ENCODE results near the gene RPTOR. TPM values are rescaled to one million over a fixed set of nuclear protein-coding genes. Genes with fewer than 3 reads are reported as not detected.

RPTOR gene
- total RNA-seq, 3 donors from 2014 or later (not counting 1 experiment from before 2014, with no cell fraction given) = 49.2 to 63.6 (median 55.4) TPM

DNA sequence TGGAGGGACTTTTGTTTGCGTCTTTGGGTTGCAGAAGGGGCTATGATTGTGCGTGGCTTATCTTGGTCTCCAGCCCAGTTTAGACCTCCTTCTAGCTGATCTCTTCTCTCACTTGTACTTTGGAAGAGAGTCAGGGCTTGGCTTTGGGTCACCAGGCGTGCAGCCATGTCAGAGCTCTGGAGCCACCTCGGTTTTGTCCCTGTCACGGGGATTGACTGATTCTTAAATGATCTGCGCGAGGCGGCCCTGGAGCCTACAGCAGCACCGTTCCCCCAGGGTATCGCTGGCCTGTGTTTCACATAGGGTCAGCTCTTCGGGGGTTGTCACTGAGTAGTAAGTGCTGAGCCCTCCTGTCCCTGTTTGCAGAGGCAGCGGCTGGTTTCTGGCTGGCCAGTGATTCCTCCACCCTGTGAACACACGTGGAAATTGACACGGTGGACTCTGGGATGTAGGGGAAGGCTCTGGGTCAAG, 237.2 kb downstream of the RPTOR start:
- H3K27me3 Mint-ChIP-seq (ENCODE audit: low read depth in 2 of 2) = no peaks in the 10 kb centered on the region
- H3K4me3 Mint-ChIP-seq = no peak overlapping the region
- Histone ChIP-seq H3K27ac (ENCODE audit: low read length) (no peak overlapping the region), H3K27me3 (ENCODE audit: control insufficient read depth, insufficient read depth, low read length) (no peaks in the 10 kb centered on the region), H3K4me1 (ENCODE audit: control insufficient read depth, insufficient read depth, low read length) (peaks cover 41% of the 10 kb centered on the region), H3K9me3 (ENCODE audit: control insufficient read depth, insufficient read depth, low read length) (no peaks in the 10 kb centered on the region), H3K4me3 (ENCODE audit: low read length) (no peak overlapping the region), H3K36me3 (ENCODE audit: control insufficient read depth, insufficient read depth, low read length) (no peaks in the 10 kb centered on the region)
- ATAC-seq (no peak), DNase-seq (no peak)
- intact Hi-C loops (cut with micrococcal nuclease) = loop anchor here (5.0 kb wide), 1 partner anchor 45 kb away; no protein-coding TSS in a partner anchor
- peaks cover 31 to 42% of the 10 kb centered on the region in 2 donors for H3K4me1 Mint-ChIP-seq
- no peaks in the 10 kb centered on the region for H3K9me3 Mint-ChIP-seq
- H3K36me3 Mint-ChIP-seq = peaks cover 10% of the 10 kb centered on the region
- peak overlapping the region in 1 of 2 donors; percentile 80 for H3K27ac Mint-ChIP-seq
- TF ChIP-seq, protein P1, sequence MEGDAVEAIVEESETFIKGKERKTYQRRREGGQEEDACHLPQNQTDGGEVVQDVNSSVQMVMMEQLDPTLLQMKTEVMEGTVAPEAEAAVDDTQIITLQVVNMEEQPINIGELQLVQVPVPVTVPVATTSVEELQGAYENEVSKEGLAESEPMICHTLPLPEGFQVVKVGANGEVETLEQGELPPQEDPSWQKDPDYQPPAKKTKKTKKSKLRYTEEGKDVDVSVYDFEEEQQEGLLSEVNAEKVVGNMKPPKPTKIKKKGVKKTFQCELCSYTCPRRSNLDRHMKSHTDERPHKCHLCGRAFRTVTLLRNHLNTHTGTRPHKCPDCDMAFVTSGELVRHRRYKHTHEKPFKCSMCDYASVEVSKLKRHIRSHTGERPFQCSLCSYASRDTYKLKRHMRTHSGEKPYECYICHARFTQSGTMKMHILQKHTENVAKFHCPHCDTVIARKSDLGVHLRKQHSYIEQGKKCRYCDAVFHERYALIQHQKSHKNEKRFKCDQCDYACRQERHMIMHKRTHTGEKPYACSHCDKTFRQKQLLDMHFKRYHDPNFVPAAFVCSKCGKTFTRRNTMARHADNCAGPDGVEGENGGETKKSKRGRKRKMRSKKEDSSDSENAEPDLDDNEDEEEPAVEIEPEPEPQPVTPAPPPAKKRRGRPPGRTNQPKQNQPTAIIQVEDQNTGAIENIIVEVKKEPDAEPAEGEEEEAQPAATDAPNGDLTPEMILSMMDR (IDR thresholded peaks at IDR 0.05) = no peak
- WGBS (ENCODE audit: insufficient coverage) = 91% methylated on average over 14 of the region's 14 CpGs

DNA sequence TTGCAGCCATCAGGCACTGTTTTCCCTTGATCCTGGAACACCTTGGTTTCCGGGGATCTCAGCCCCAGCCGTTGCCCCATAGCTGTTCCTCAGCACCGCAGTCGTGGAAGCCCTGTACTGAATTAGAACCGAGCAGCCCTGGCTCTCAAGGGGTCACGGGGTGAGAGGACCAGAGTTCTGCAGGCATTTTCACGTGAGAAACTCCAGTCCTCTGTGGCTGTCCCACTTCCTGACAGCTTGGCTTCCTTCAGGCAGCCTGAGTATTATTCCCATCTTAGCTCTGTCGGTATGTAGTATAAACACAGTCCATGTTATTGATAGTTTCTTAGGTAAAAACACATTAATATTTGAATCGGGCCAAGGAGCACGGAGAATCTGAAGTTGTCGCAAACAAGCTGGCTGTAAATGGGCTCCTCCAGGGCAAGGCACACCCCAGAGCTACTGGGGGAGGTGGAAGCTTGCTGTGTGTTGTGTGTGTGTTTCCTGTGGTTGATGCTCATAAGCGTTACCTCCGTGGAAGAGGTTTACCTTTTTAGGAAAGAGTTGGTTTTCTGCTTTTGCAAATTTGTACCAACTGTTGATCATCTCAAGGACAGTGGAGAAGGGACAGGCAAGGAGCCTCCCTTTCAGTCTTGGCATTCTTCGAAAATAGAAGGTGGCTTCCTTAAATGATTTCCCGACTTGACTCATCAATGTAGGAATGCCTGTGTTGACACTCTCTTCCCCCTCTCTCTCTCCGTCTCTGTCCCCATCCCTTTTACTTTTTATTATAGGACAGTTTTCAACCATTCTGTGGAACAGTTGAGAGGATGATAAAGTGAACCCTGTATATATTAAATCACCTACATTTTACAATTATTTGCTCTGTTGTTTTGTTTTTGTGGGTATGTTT, 238.1 kb downstream of the RPTOR start:
- TF ChIP-seq, protein P1 (IDR thresholded peaks at IDR 0.05) = no peak
- H3K27ac ChIP-seq (ENCODE audit: low read length) = peak overlapping the region; percentile 24

DNA sequence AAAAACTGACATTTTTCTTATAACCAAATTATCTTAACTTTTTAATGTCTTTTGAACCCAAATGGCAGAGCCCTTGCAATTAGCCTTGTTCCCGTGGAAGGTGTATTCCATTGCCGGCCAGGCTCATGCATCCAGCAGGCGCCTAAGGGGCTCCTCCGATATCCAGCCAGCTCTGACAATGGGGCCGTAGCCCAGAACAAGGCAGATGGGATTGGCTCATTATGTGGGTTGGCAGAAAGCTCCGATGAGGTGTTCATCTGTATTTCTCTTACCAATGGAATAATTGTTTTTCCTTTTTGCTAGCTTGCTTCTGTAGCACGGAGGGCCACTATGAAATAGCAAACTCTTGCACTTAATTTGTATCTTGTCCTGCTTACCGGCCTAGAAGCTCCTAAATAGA, 238.8 kb downstream of the RPTOR start:
- no peak overlapping the region for H3K27ac ChIP-seq (ENCODE audit: low read length)
- 99% methylated on average over 8 of the region's 8 CpGs for WGBS (ENCODE audit: insufficient coverage)
- no peak overlapping the region for H3K4me3 Mint-ChIP-seq
- ATAC-seq = no peak
- H3K9me3 Mint-ChIP-seq = no peaks in the 10 kb centered on the region
- H3K9me3 ChIP-seq (ENCODE audit: control insufficient read depth, insufficient read depth, low read length) = no peaks in the 10 kb centered on the region
- peaks cover 35 to 56% of the 10 kb centered on the region in 2 donors for H3K4me1 Mint-ChIP-seq
- no peaks in the 10 kb centered on the region for H3K27me3 ChIP-seq (ENCODE audit: control insufficient read depth, insufficient read depth, low read length)
- intact Hi-C loops (cut with micrococcal nuclease) = loop anchor here (5.0 kb wide), 1 partner anchor 46 kb away; no protein-coding TSS in a partner anchor
- TF ChIP-seq, protein P1 (IDR thresholded peaks at IDR 0.05) = no peak
- H3K36me3 ChIP-seq (ENCODE audit: control insufficient read depth, insufficient read depth, low read length) = no peaks in the 10 kb centered on the region
- no peaks in the 10 kb centered on the region for H3K36me3 Mint-ChIP-seq
- H3K4me3 ChIP-seq (ENCODE audit: low read length) = no peak overlapping the region
- peak overlapping the region; percentile 58 to 67 for H3K27ac Mint-ChIP-seq
- no peaks in the 10 kb centered on the region for H3K27me3 Mint-ChIP-seq (ENCODE audit: low read depth in 2 of 2)
- peaks cover 46% of the 10 kb centered on the region for H3K4me1 ChIP-seq (ENCODE audit: control insufficient read depth, insufficient read depth, low read length)
- DNase-seq = no peak

More for the DNA sequence above, 238.1 kb downstream of the RPTOR start:
- ATAC-seq (peak; percentile 38 to 60 (median 46)), DNase-seq (peak in 1 of 2 donors; percentile 77)
- Histone ChIP-seq H3K36me3 (ENCODE audit: control insufficient read depth, insufficient read depth, low read length) (no peaks in the 10 kb centered on the region), H3K9me3 (ENCODE audit: control insufficient read depth, insufficient read depth, low read length) (no peaks in the 10 kb centered on the region), H3K4me1 (ENCODE audit: control insufficient read depth, insufficient read depth, low read length) (peaks cover 41% of the 10 kb centered on the region), H3K4me3 (ENCODE audit: low read length) (no peak overlapping the region), H3K27me3 (ENCODE audit: control insufficient read depth, insufficient read depth, low read length) (no peaks in the 10 kb centered on the region)
- WGBS (ENCODE audit: insufficient coverage) = 32% methylated on average over 15 of the region's 16 CpGs
- Mint-ChIP-seq H3K36me3 (peaks cover 5% of the 10 kb centered on the region), H3K27me3 (ENCODE audit: low read depth in 2 of 2) (no peaks in the 10 kb centered on the region), H3K9me3 (no peaks in the 10 kb centered on the region), H3K4me1 (peaks cover 31 to 51% of the 10 kb centered on the region in 2 donors), H3K4me3 (peak overlapping the region; percentile 76), H3K27ac (peak overlapping the region; percentile 58 to 67)
- intact Hi-C loops (cut with micrococcal nuclease) = loop anchor here (5.0 kb wide), 1 partner anchor 45 kb away; no protein-coding TSS in a partner anchor
